GM23338 (cell line): ENCODE measurements around the gene GEMIN8. TPM values are rescaled to one million over a fixed set of nuclear protein-coding genes. Genes with fewer than 3 reads are reported as not detected.

Source experiments
- ATAC-seq: fragments of 200-7000 bp; cut with Tn5 transposase; 3 replicates; pipeline ENCODE4 v1.9.1; 2020
- DNase-seq: peaks from one replicate; pipeline ENCODE4 v3.0.0-alpha.2; 2015; ENCODE audit warnings: low spot score
- H2AFZ ChIP-seq: fragments of 200-600 bp; sonication (generic); 2 replicates; pipeline ENCODE4 v1.8.0; 2016; ENCODE audit warnings: antibody characterized with exemption, mild to moderate bottlenecking, moderate library complexity
- H3F3A ChIP-seq: fragments of 200-600 bp; sonication (generic); replicated peaks from 2 replicates; pipeline ENCODE4 v1.8.0; 2017; ENCODE audit warnings: antibody characterized with exemption, mixed run types, low read depth
- H3K27ac ChIP-seq: fragments of 200-600 bp; sonication (generic); 2 replicates; pipeline ENCODE4 v1.6.1; 2016; ENCODE audit warnings: low read depth
- H3K27me3 ChIP-seq: fragments of 200-600 bp; sonication (generic); 2 replicates; pipeline ENCODE4 v1.8.0; 2016; ENCODE audit warnings: mild to moderate bottlenecking, mixed run types, moderate library complexity; ENCODE audit not compliant: insufficient read depth
- H3K36me3 ChIP-seq: fragments of 200-600 bp; sonication (generic); 2 replicates; pipeline ENCODE4 v1.8.0; 2016; ENCODE audit warnings: mild to moderate bottlenecking; ENCODE audit not compliant: insufficient read depth
- H3K4me1 ChIP-seq: fragments of 200-600 bp; sonication (generic); 2 replicates; pipeline ENCODE4 v1.8.0; 2016; ENCODE audit warnings: mild to moderate bottlenecking, moderate library complexity; ENCODE audit not compliant: insufficient read depth
- H3K4me2 ChIP-seq: fragments of 200-600 bp; sonication (generic); 2 replicates; pipeline ENCODE4 v1.7.1; 2017; ENCODE audit warnings: mixed run types
- H3K4me3 ChIP-seq: fragments of 200-600 bp; sonication (generic); 2 replicates; pipeline ENCODE4 v1.6.1; 2016; ENCODE audit warnings: mixed run types
- H3K79me2 ChIP-seq: fragments of 200-600 bp; sonication (generic); replicated peaks from 2 replicates; pipeline ENCODE4 v1.8.0; 2017; ENCODE audit warnings: mild to moderate bottlenecking; ENCODE audit not compliant: insufficient read depth
- H3K9me2 ChIP-seq: fragments of 200-600 bp; sonication (generic); 2 replicates; pipeline ENCODE4 v1.8.0; 2017; ENCODE audit not compliant: insufficient read depth
- H4K20me1 ChIP-seq: fragments of 200-600 bp; sonication (generic); replicated peaks from 2 replicates; pipeline ENCODE4 v1.8.0; 2017; ENCODE audit warnings: mild to moderate bottlenecking; ENCODE audit not compliant: insufficient read depth
- H3K27ac Mint-ChIP-seq: 2 replicates; pipeline ENCODE4 v1.8.0; 2020; ENCODE audit warnings: inconsistent platforms, mild to moderate bottlenecking, moderate library complexity, mixed read lengths
- H3K27me3 Mint-ChIP-seq: 3 replicates; pipeline ENCODE4 v1.8.0; 2022; ENCODE audit warnings: low read depth, mild to moderate bottlenecking, moderate library complexity, mixed read lengths, inconsistent platforms; ENCODE audit not compliant: insufficient read depth, poor library complexity
- H3K36me3 Mint-ChIP-seq: 3 replicates; pipeline ENCODE4 v1.8.0; 2021; ENCODE audit warnings: low read depth, mild to moderate bottlenecking, inconsistent platforms, moderate library complexity, mixed read lengths
- H3K4me1 Mint-ChIP-seq: 3 replicates; pipeline ENCODE4 v1.8.0; 2020; ENCODE audit warnings: mild to moderate bottlenecking, inconsistent platforms, mixed read lengths
- H3K4me3 Mint-ChIP-seq: 3 replicates; pipeline ENCODE4 v1.8.0; 2021; ENCODE audit warnings: moderate library complexity, mild to moderate bottlenecking, inconsistent platforms, mixed read lengths
- H3K9me3 Mint-ChIP-seq: 3 replicates; pipeline ENCODE4 v1.8.0; 2020; ENCODE audit warnings: moderate library complexity, mild to moderate bottlenecking, inconsistent platforms, mixed read lengths
- CREB1 ChIP-seq: fragments of 250-450 bp; sonication (Bioruptor Pico); IDR thresholded peaks from 2 replicates; pipeline ENCODE4 v1.5.0; 2020; ENCODE audit warnings: low read depth, mild to moderate bottlenecking, moderate library complexity
- CTCF ChIP-seq, 2 experiments: fragments of 200-600 bp in 1 of 2; sonication (generic) in 1 of 2; conservative IDR thresholded peaks; 2 replicates each; pipeline versions ENCODE4 v1.5.1 to v1.6.1; 2016 to 2017; ENCODE audit warnings: antibody characterized with exemption in 2 of 2, low read depth in 2 of 2, mild to moderate bottlenecking in 2 of 2, moderate library complexity in 1 of 2
- ETS1 ChIP-seq: IDR thresholded peaks from 2 replicates; pipeline ENCODE4 v1.6.1; 2016; ENCODE audit warnings: antibody characterized with exemption
- EZH2phosphoT487 ChIP-seq: fragments of 200-600 bp; sonication (generic); IDR thresholded peaks from one replicate; pipeline ENCODE4 v1.8.1; 2018; ENCODE audit warnings: antibody characterized with exemption; ENCODE audit not compliant: unreplicated experiment
- NANOG ChIP-seq: IDR thresholded peaks from 2 replicates; pipeline ENCODE4 v1.6.1; 2016; ENCODE audit warnings: antibody characterized with exemption, borderline replicate concordance
- POLR2AphosphoS5 ChIP-seq: IDR thresholded peaks from 2 replicates; pipeline ENCODE4 v1.6.1; 2016; ENCODE audit warnings: antibody characterized with exemption, low read depth
- REST ChIP-seq: IDR thresholded peaks from one replicate; pipeline ENCODE4 v1.6.1; 2018; ENCODE audit warnings: antibody characterized with exemption; ENCODE audit not compliant: unreplicated experiment
- ZNF331 ChIP-seq: fragments of 250-450 bp; sonication (Bioruptor Pico); IDR thresholded peaks from 2 replicates; pipeline ENCODE4 v1.5.0; 2020; ENCODE audit warnings: low read depth, mild to moderate bottlenecking, moderate library complexity
- ZNF462 ChIP-seq: fragments of 250-450 bp; sonication (Bioruptor Pico); IDR thresholded peaks from 2 replicates; pipeline ENCODE4 v1.5.0; 2020; ENCODE audit warnings: mild to moderate bottlenecking, moderate library complexity
- polyA plus RNA-seq: library from polyadenylated mRNA; unstranded; fragments of >200 nt; fragmentation: Nextera tagmentation; extraction: Ambion mirVana; gene quantifications from 2 replicates; pipeline ENCODE4 v1.2.1, GENCODE V29; 2016
- total RNA-seq: library from RNA; depleted of rRNA; stranded (reverse); fragments of >200 nt; shearing (Covaris generic); gene quantifications from 2 replicates; pipeline ENCODE4 v1.2.3, GENCODE V29; 2014

Gene GEMIN8
- total and polyA plus RNA-seq, 2 experiments from 2014 or later = 16.5 to 19.9 TPM

- TF ChIP-seq REST (no peak), POLR2AphosphoS5 (no peak), EZH2phosphoT487 (no peak), ETS1 (no peak), CREB1 (no peak)
Observed at GRCh38 chrX:13985697-13986435, 43.8 kb downstream of the GEMIN8 start (continued).

GRCh38 chrX:13983734-13984133 is 46.0 kb downstream of the GEMIN8 start:
- DNase-seq (no peak), ATAC-seq (no peak)
- H3K4me1 ChIP-seq = no peaks in the 10 kb centered on the region
- no peak overlapping the region for H3K27ac ChIP-seq
- no peaks in the 10 kb centered on the region for H3K36me3 Mint-ChIP-seq
- no peaks in the 10 kb centered on the region for H3F3A ChIP-seq
- H3K36me3 ChIP-seq = no peaks in the 10 kb centered on the region
- H3K79me2 ChIP-seq = no peaks in the 10 kb centered on the region
- H3K4me2 ChIP-seq = no peak overlapping the region
- no peaks in the 10 kb centered on the region for H3K9me2 ChIP-seq
- H3K27me3 Mint-ChIP-seq = no peaks in the 10 kb centered on the region
- no peaks in the 10 kb centered on the region for H4K20me1 ChIP-seq
- H3K9me3 Mint-ChIP-seq = peaks cover 4% of the 10 kb centered on the region; the same call in 2 of the 3 replicates
- no peak overlapping the region for H3K4me3 ChIP-seq
- no peaks in the 10 kb centered on the region for H3K27me3 ChIP-seq
- TF ChIP-seq ZNF331 (no peak), NANOG (no peak), CTCF (conservative IDR thresholded peaks at IDR 0.05; ENCODE audit: low read depth in 2 of 2) (no peak), ZNF462 (no peak), EZH2phosphoT487 (no peak)
- no peak overlapping the region for H3K4me3 Mint-ChIP-seq
- no peak overlapping the region for H3K27ac Mint-ChIP-seq
- peak overlapping the region; percentile 56; the same call in 1 of the 2 replicates for H2AFZ ChIP-seq
- peaks cover 2% of the 10 kb centered on the region; the same call in 2 of the 3 replicates for H3K4me1 Mint-ChIP-seq
